ENCODE measurements around the gene ARAP1. TPM values are rescaled to one million over a fixed set of nuclear protein-coding genes. Genes with fewer than 3 reads are reported as not detected.

The ARAP1 gene
- total RNA-seq, 1 experiment from 2014 or later: 86.2 TPM

GRCh38 chr11:72781313-72782080 is 29.3 kb upstream of the ARAP1 start:
- Histone ChIP-seq H3K27ac (ENCODE audit: low read length) (0 out of 2 replicates have a peak overlapping the region, but pooled peaks have one; percentile 5), H3K36me3 (ENCODE audit: low read depth, low read length) (no peaks in the 10 kb centered on the region), H3K79me2 (ENCODE audit: low read length) (peaks cover 7% of the 10 kb centered on the region; the same call in 1 of the 2 replicates), H3K4me3 (ENCODE audit: low read length) (peak overlapping the region; percentile 72), H3K9me2 (replicated peaks; ENCODE audit: low read length) (no peaks in the 10 kb centered on the region), H3K9me3 (ENCODE audit: low read length) (no peaks in the 10 kb centered on the region), H3K27me3 (ENCODE audit: low read length) (no peaks in the 10 kb centered on the region), H4K20me1 (ENCODE audit: low read length) (no peaks in the 10 kb centered on the region), H3F3A (ENCODE audit: low read length, unreplicated experiment) (no peaks in the 10 kb centered on the region), H2AFZ (ENCODE audit: low read length) (peak overlapping the region; percentile 93), H3K4me1 (ENCODE audit: insufficient read depth, low read length) (peaks cover 27% of the 10 kb centered on the region), H3K4me2 (ENCODE audit: low read length) (peak overlapping the region; percentile 86), H3K9ac (ENCODE audit: low read length) (peak overlapping the region; percentile 55)
- POLR2A ChIA-PET (ENCODE audit: unreplicated experiment): interaction anchor here (0.7 kb wide), 2 partner anchors 109 to 691 kb away, joined by 3 to 4 read pairs; no protein-coding TSS in a partner anchor
- intact Hi-C loops (cut with micrococcal nuclease): no loop called here
- CTCF ChIA-PET: interaction anchor here (0.6 kb wide), 1 partner anchor 13 kb away, joined by 3 read pairs; no protein-coding TSS in a partner anchor
- BruUV-seq (replicated peaks): no TSS peak
- ATAC-seq (peak; percentile 52), DNase-seq (peak; percentile 28)
- no peak for TF ChIP-seq CTCF (conservative IDR thresholded peaks at IDR 0.05; ENCODE audit: low read depth, low read length)
- no peak for TF ChIP-seq EZH2 (IDR thresholded peaks at IDR 0.05; ENCODE audit: low read length, unreplicated experiment)
- no peak for TF ChIP-seq EZH2phosphoT487 (IDR thresholded peaks at IDR 0.05; ENCODE audit: borderline replicate concordance, low read length)

- DNase-seq (peak; percentile 62), ATAC-seq (peak; percentile 28)
- CTCF ChIA-PET: no interaction called here
- Histone ChIP-seq H4K20me1 (ENCODE audit: low read length) (no peaks in the 10 kb centered on the region), H3K9me2 (replicated peaks; ENCODE audit: low read length) (no peaks in the 10 kb centered on the region), H3K79me2 (ENCODE audit: low read length) (peaks cover 7% of the 10 kb centered on the region; the same call in 1 of the 2 replicates), H3K27ac (ENCODE audit: low read length) (0 out of 2 replicates have a peak overlapping the region, but pooled peaks have one; percentile 5), H3K9me3 (ENCODE audit: low read length) (no peaks in the 10 kb centered on the region), H3K4me3 (ENCODE audit: low read length) (peak overlapping the region; percentile 72), H3F3A (ENCODE audit: low read length, unreplicated experiment) (no peaks in the 10 kb centered on the region), H3K4me2 (ENCODE audit: low read length) (peak overlapping the region; percentile 86), H2AFZ (ENCODE audit: low read length) (peak overlapping the region; percentile 93), H3K36me3 (ENCODE audit: low read depth, low read length) (no peaks in the 10 kb centered on the region), H3K27me3 (ENCODE audit: low read length) (no peaks in the 10 kb centered on the region), H3K9ac (ENCODE audit: low read length) (peak overlapping the region; percentile 55), H3K4me1 (ENCODE audit: insufficient read depth, low read length) (peaks cover 22% of the 10 kb centered on the region)
- intact Hi-C loops (cut with micrococcal nuclease): no loop called here
- BruUV-seq (replicated peaks): no TSS peak
- TF ChIP-seq CTCF (conservative IDR thresholded peaks at IDR 0.05; ENCODE audit: low read depth, low read length): no peak
- no peak for TF ChIP-seq EZH2 (IDR thresholded peaks at IDR 0.05; ENCODE audit: low read length, unreplicated experiment)
- TF ChIP-seq EZH2phosphoT487 (IDR thresholded peaks at IDR 0.05; ENCODE audit: borderline replicate concordance, low read length): no peak
- POLR2A ChIA-PET (ENCODE audit: unreplicated experiment): no interaction called here
Measured at GRCh38 chr11:72781063-72781312, 28.8 kb upstream of the ARAP1 start.

Data from PC-3 (cell line).